ENCODE results near the gene C11orf24.

DNA sequence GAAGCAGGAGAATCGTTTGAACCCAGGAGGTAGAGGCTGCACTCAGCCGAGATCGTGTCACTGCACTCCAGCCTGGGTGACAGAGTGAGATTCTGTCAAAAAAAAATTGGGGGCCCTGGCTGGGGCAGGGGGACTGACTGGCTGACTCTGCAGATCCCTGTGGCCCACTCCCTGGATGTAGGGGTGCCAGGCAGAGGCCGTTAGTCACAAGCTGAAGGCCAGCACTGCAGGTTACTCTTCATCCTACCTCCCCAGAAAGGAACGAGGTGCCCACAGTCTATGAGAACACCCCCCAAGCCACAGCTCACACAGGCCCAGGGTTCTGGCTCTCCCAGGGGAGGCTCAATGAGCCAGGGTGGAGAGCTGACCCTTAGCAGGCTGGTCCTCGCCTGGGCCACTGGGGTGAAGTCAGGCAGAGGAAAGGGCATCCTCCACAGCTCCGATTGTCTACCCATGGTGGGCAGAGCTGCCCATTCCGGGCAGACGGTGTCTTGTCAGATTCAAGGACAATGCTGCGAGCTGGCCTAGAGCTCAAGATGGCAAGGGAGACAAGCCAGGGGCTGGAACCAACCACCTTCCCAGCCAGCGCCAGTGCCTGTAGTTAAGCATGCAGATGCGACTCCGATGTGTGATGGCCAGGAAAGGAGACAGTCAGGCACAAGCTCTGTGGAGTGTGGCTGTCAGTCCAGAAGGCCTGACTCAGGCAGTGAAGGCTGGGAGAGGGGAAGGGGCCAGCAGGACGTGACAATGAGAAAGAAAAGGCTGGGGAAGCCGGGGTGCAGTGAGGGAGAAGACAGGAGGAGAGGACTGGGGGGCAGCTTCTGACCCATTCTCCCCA lies 12.4 kb downstream of the C11orf24 start:
- TF ChIP-seq PML (IDR thresholded peaks at IDR 0.05; ENCODE audit: low read length) = no peak
- no peak for TF ChIP-seq SRSF1 (IDR thresholded peaks at IDR 0.05; ENCODE audit: low read depth, low read length)
- TF ChIP-seq TEAD4 (IDR thresholded peaks at IDR 0.05; ENCODE audit: low read length) = no peak
- TF ChIP-seq TEAD4 (CRISPR knock-in tag; IDR thresholded peaks at IDR 0.05; ENCODE audit: borderline replicate concordance) = no peak
- no peak for TF ChIP-seq U2AF1 (optimal IDR thresholded peaks at IDR 0.05; ENCODE audit: low read depth, low read length)
- TF ChIP-seq, protein P1, sequence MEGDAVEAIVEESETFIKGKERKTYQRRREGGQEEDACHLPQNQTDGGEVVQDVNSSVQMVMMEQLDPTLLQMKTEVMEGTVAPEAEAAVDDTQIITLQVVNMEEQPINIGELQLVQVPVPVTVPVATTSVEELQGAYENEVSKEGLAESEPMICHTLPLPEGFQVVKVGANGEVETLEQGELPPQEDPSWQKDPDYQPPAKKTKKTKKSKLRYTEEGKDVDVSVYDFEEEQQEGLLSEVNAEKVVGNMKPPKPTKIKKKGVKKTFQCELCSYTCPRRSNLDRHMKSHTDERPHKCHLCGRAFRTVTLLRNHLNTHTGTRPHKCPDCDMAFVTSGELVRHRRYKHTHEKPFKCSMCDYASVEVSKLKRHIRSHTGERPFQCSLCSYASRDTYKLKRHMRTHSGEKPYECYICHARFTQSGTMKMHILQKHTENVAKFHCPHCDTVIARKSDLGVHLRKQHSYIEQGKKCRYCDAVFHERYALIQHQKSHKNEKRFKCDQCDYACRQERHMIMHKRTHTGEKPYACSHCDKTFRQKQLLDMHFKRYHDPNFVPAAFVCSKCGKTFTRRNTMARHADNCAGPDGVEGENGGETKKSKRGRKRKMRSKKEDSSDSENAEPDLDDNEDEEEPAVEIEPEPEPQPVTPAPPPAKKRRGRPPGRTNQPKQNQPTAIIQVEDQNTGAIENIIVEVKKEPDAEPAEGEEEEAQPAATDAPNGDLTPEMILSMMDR (IDR thresholded peaks at IDR 0.05 in 2 of 3, conservative IDR thresholded peaks at IDR 0.05 in 1 of 3; ENCODE audit: insufficient read depth in 2 of 3, low read depth in 1 of 3, low read length in 3 of 3) = no peak
- no peak for TF ChIP-seq GABPA (tag; conservative IDR thresholded peaks at IDR 0.05; ENCODE audit: low read depth)
- TF ChIP-seq, protein P2, sequence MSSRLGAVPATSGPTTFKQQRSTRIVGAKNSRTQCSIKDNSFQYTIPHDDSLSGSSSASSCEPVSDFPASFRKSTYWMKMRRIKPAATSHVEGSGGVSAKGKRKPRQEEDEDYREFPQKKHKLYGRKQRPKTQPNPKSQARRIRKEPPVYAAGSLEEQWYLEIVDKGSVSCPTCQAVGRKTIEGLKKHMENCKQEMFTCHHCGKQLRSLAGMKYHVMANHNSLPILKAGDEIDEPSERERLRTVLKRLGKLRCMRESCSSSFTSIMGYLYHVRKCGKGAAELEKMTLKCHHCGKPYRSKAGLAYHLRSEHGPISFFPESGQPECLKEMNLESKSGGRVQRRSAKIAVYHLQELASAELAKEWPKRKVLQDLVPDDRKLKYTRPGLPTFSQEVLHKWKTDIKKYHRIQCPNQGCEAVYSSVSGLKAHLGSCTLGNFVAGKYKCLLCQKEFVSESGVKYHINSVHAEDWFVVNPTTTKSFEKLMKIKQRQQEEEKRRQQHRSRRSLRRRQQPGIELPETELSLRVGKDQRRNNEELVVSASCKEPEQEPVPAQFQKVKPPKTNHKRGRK (tag; IDR thresholded peaks at IDR 0.05) = no peak
- no peak for TF ChIP-seq EZH2 (IDR thresholded peaks at IDR 0.05; ENCODE audit: borderline replicate concordance, low read depth, low read length)
- no peak for TF ChIP-seq FOXA1 (IDR thresholded peaks at IDR 0.05; ENCODE audit: borderline replicate concordance)
- no peak for TF ChIP-seq SAP30 (IDR thresholded peaks at IDR 0.05; ENCODE audit: borderline replicate concordance, insufficient read depth, low read depth, low read length, poor library complexity, severe bottlenecking)
- TF ChIP-seq KDM1A (IDR thresholded peaks at IDR 0.05) = no peak
- no peak for TF ChIP-seq ZBTB17 (CRISPR knock-in tag; IDR thresholded peaks at IDR 0.05)
- TF ChIP-seq, protein P3, sequence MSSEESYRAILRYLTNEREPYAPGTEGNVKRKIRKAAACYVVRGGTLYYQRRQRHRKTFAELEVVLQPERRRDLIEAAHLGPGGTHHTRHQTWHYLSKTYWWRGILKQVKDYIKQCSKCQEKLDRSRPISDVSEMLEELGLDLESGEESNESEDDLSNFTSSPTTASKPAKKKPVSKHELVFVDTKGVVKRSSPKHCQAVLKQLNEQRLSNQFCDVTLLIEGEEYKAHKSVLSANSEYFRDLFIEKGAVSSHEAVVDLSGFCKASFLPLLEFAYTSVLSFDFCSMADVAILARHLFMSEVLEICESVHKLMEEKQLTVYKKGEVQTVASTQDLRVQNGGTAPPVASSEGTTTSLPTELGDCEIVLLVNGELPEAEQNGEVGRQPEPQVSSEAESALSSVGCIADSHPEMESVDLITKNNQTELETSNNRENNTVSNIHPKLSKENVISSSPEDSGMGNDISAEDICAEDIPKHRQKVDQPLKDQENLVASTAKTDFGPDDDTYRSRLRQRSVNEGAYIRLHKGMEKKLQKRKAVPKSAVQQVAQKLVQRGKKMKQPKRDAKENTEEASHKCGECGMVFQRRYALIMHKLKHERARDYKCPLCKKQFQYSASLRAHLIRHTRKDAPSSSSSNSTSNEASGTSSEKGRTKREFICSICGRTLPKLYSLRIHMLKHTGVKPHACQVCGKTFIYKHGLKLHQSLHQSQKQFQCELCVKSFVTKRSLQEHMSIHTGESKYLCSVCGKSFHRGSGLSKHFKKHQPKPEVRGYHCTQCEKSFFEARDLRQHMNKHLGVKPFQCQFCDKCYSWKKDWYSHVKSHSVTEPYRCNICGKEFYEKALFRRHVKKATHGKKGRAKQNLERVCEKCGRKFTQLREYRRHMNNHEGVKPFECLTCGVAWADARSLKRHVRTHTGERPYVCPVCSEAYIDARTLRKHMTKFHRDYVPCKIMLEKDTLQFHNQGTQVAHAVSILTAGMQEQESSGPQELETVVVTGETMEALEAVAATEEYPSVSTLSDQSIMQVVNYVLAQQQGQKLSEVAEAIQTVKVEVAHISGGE (CRISPR knock-in tag; IDR thresholded peaks at IDR 0.05) = no peak
